Spleen (tissue), 7 donors: ENCODE measurements around the gene BTBD10.

Experiments used
- POLR2A ChIP-seq, 3 donors: fragments of 450-650 bp; IDR thresholded peaks; one replicate each; pipeline ENCODE4 v1.5.1; 2017; ENCODE audit warnings: antibody characterized with exemption in 3 of 3, mild to moderate bottlenecking in 1 of 3
- POLR2AphosphoS5 ChIP-seq, 3 donors: sonication (generic); formaldehyde crosslinking; IDR thresholded peaks; one replicate each; pipeline ENCODE4 v1.5.1; 2017; ENCODE audit warnings: antibody characterized with exemption in 3 of 3
- TF ChIP-seq, protein P1 (sequence below), 11 experiments: fragments of 200-600 bp in 7 of 11; fragments of 450-650 bp in 4 of 11; sonication (generic) in 4 of 11; IDR thresholded peaks in 8 of 11; conservative IDR thresholded peaks in 3 of 11; 1 replicate in 7 of 11; 2 replicates in 4 of 11; pipeline versions ENCODE4 v1.4.0 to v1.8.0; 2016 to 2021; ENCODE audit warnings: antibody characterized with exemption in 11 of 11, inconsistent platforms in 4 of 11, mild to moderate bottlenecking in 1 of 11
- donor health status: DM: no; HTN: no; CAD: no; lungs with moderate emphysema.
- donor health status: DM: no; HTN: no; CAD: no.
- donor health status: DM: no; HTN: no; CAD: no.

DNA sequence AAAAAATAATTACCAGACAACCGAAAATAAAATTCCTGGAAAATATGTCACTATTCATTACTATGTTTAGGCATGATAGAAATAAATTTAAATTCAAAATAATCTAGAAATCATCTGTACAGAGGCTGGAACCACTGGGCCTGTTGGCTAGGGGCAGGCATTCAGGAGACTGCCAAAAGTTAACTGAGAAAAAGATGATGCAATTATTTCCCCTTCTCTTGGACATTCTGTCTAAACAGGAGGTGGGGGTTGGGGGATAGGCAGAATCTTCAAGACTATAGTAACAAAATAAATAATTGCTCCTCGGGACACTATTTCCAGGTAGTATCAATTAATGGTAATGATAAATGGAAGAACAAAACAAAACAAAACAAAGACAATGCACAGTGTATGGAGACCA, 14.1 kb downstream of the BTBD10 start:
- TF ChIP-seq, protein P1, sequence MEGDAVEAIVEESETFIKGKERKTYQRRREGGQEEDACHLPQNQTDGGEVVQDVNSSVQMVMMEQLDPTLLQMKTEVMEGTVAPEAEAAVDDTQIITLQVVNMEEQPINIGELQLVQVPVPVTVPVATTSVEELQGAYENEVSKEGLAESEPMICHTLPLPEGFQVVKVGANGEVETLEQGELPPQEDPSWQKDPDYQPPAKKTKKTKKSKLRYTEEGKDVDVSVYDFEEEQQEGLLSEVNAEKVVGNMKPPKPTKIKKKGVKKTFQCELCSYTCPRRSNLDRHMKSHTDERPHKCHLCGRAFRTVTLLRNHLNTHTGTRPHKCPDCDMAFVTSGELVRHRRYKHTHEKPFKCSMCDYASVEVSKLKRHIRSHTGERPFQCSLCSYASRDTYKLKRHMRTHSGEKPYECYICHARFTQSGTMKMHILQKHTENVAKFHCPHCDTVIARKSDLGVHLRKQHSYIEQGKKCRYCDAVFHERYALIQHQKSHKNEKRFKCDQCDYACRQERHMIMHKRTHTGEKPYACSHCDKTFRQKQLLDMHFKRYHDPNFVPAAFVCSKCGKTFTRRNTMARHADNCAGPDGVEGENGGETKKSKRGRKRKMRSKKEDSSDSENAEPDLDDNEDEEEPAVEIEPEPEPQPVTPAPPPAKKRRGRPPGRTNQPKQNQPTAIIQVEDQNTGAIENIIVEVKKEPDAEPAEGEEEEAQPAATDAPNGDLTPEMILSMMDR (IDR thresholded peaks at IDR 0.05 in 8 of 11, conservative IDR thresholded peaks at IDR 0.05 in 3 of 11), result no peak
- TF ChIP-seq POLR2AphosphoS5 (IDR thresholded peaks at IDR 0.05) (no peak), POLR2A (IDR thresholded peaks at IDR 0.05) (no peak)
